HepG2 (cell line): ENCODE data around the gene RAB6A. TPM values are rescaled to one million over a fixed set of nuclear protein-coding genes. Genes with fewer than 3 reads are reported as not detected.

Experiments
- AKAP8 ChIP-seq: sonication (generic); formaldehyde crosslinking; IDR thresholded peaks from 2 replicates; pipeline ENCODE4 v1.5.1; 2020; ENCODE audit warnings: mild to moderate bottlenecking, missing genetic modification reagents
- ATF3 ChIP-seq: sonication (generic); formaldehyde crosslinking; IDR thresholded peaks from 2 replicates; pipeline ENCODE4 v1.4.0; 2020; ENCODE audit warnings: missing genetic modification reagents
- DDIT3 ChIP-seq: sonication (generic); formaldehyde crosslinking; IDR thresholded peaks from 2 replicates; pipeline ENCODE4 v1.4.0; 2020; ENCODE audit warnings: mild to moderate bottlenecking, missing genetic modification reagents
- FOXO4 ChIP-seq: sonication (generic); formaldehyde crosslinking; conservative IDR thresholded peaks from 2 replicates; pipeline ENCODE4 v1.8.1; 2023; ENCODE audit warnings: missing genetic modification reagents
- GPN1 ChIP-seq: sonication (generic); formaldehyde crosslinking; IDR thresholded peaks from 2 replicates; pipeline ENCODE4 v1.5.1; 2020; ENCODE audit warnings: missing genetic modification reagents, borderline replicate concordance
- HOXA3 ChIP-seq: sonication (generic); formaldehyde crosslinking; IDR thresholded peaks from 2 replicates; pipeline ENCODE4 v1.5.0; 2020; ENCODE audit warnings: missing genetic modification reagents
- JARID2 ChIP-seq: sonication (generic); formaldehyde crosslinking; IDR thresholded peaks from 2 replicates; pipeline ENCODE4 v1.8.1; 2023; ENCODE audit warnings: missing genetic modification reagents, inconsistent platforms; ENCODE audit not compliant: insufficient replicate concordance
- KDM2A ChIP-seq: sonication (generic); formaldehyde crosslinking; IDR thresholded peaks from 2 replicates; pipeline ENCODE4 v1.4.0; 2020; ENCODE audit warnings: low read depth, missing genetic modification reagents, borderline replicate concordance
- MEIS1 ChIP-seq: sonication (generic); formaldehyde crosslinking; IDR thresholded peaks from 2 replicates; pipeline ENCODE4 v1.9.0; 2021; ENCODE audit warnings: mild to moderate bottlenecking, missing genetic modification reagents, moderate library complexity, borderline replicate concordance
- MEIS2 ChIP-seq: sonication (generic); formaldehyde crosslinking; IDR thresholded peaks from 2 replicates; pipeline ENCODE4 v1.9.0; 2021; ENCODE audit warnings: mild to moderate bottlenecking, missing genetic modification reagents
- NAIF1 ChIP-seq: sonication (generic); formaldehyde crosslinking; IDR thresholded peaks from 2 replicates; pipeline ENCODE4 v1.5.0; 2020; ENCODE audit warnings: mild to moderate bottlenecking, missing genetic modification reagents, borderline replicate concordance
- NFRKB ChIP-seq: fragments of 450-650 bp; IDR thresholded peaks from 2 replicates; pipeline ENCODE4 v1.6.1; 2017
- PBX3 ChIP-seq: sonication (generic); formaldehyde crosslinking; IDR thresholded peaks from 2 replicates; pipeline ENCODE4 v1.8.1; 2023; ENCODE audit warnings: missing genetic modification reagents, inconsistent platforms, borderline replicate concordance
- PHF21A ChIP-seq: sonication (generic); formaldehyde crosslinking; IDR thresholded peaks from 2 replicates; pipeline ENCODE4 v1.5.0; 2020; ENCODE audit warnings: mild to moderate bottlenecking, missing genetic modification reagents
- POLR2G ChIP-seq: fragments of 200-400 bp; formaldehyde crosslinking; IDR thresholded peaks from 2 replicates; pipeline ENCODE4 v1.6.1; 2018; ENCODE audit warnings: mild to moderate bottlenecking, low read depth, low read length, moderate library complexity
- SNAPC2 ChIP-seq: sonication (generic); formaldehyde crosslinking; IDR thresholded peaks from 2 replicates; pipeline ENCODE4 v1.8.1; 2022; ENCODE audit warnings: mild to moderate bottlenecking, missing genetic modification reagents
- THAP11 ChIP-seq: IDR thresholded peaks from 2 replicates; pipeline ENCODE4 v1.6.1; 2016; ENCODE audit warnings: missing biosample characterization, missing genetic modification reagents
- ZEB1 ChIP-seq: IDR thresholded peaks from 2 replicates; pipeline ENCODE4 v1.6.1; 2012; ENCODE audit warnings: mild to moderate bottlenecking, low read depth, inconsistent platforms; ENCODE audit not compliant: insufficient replicate concordance
- ZKSCAN5 ChIP-seq: sonication (generic); formaldehyde crosslinking; IDR thresholded peaks from 2 replicates; pipeline ENCODE4 v1.5.1; 2020; ENCODE audit warnings: mild to moderate bottlenecking, missing genetic modification reagents
- ZNF225 ChIP-seq: sonication (generic); formaldehyde crosslinking; IDR thresholded peaks from 2 replicates; pipeline ENCODE4 v1.4.0; 2020; ENCODE audit warnings: mild to moderate bottlenecking, missing genetic modification reagents
- ZNF292 ChIP-seq: sonication (generic); formaldehyde crosslinking; IDR thresholded peaks from 2 replicates; pipeline ENCODE4 v1.8.1; 2022; ENCODE audit warnings: mild to moderate bottlenecking, low read depth, missing genetic modification reagents, borderline replicate concordance
- ZNF317 ChIP-seq: sonication (generic); formaldehyde crosslinking; IDR thresholded peaks from 2 replicates; pipeline ENCODE4 v1.5.0; 2020; ENCODE audit warnings: mild to moderate bottlenecking, missing genetic modification reagents
- ZNF34 ChIP-seq: sonication (generic); formaldehyde crosslinking; IDR thresholded peaks from 2 replicates; pipeline ENCODE4 v1.4.0; 2020; ENCODE audit warnings: mild to moderate bottlenecking, missing genetic modification reagents, borderline replicate concordance
- ZNF441 ChIP-seq: sonication (generic); formaldehyde crosslinking; IDR thresholded peaks from 2 replicates; pipeline ENCODE4 v1.7.0; 2021; ENCODE audit warnings: missing genetic modification reagents, borderline replicate concordance
- ZNF567 ChIP-seq: sonication (generic); formaldehyde crosslinking; IDR thresholded peaks from 2 replicates; pipeline ENCODE4 v1.8.1; 2023; ENCODE audit warnings: mild to moderate bottlenecking, missing genetic modification reagents, borderline replicate concordance
- ZNF709 ChIP-seq: sonication (generic); formaldehyde crosslinking; IDR thresholded peaks from 2 replicates; pipeline ENCODE4 v1.5.0; 2020; ENCODE audit warnings: mild to moderate bottlenecking, missing genetic modification reagents
- ZNF713 ChIP-seq: sonication (generic); formaldehyde crosslinking; IDR thresholded peaks from 2 replicates; pipeline ENCODE4 v1.4.0; 2020; ENCODE audit warnings: mild to moderate bottlenecking, missing genetic modification reagents
- ZNF883 ChIP-seq: sonication (generic); formaldehyde crosslinking; IDR thresholded peaks from 2 replicates; pipeline ENCODE4 v1.5.1; 2020; ENCODE audit warnings: mild to moderate bottlenecking, missing genetic modification reagents; ENCODE audit errors: not compliant biosample characterization
- ZSCAN20 ChIP-seq: sonication (generic); formaldehyde crosslinking; IDR thresholded peaks from 2 replicates; pipeline ENCODE4 v1.4.0; 2020; ENCODE audit warnings: missing genetic modification reagents, mild to moderate bottlenecking, borderline replicate concordance
- ZSCAN30 ChIP-seq: sonication (generic); formaldehyde crosslinking; IDR thresholded peaks from 2 replicates; pipeline ENCODE4 v1.5.0; 2020; ENCODE audit warnings: mild to moderate bottlenecking, missing genetic modification reagents
- polyA plus RNA-seq, 8 experiments: library from polyadenylated mRNA; depleted of rRNA in 3 of 8; stranded (reverse) in 7 of 8; unstranded in 1 of 8; fragments of >200 nt; fragmentation: Illumina TruSeq in 4 of 8; extraction: Trizol in 4 of 8; gene quantifications; 2 replicates each; pipeline versions ENCODE4 v1.2.1 to v1.2.3, GENCODE V29; 2011 to 2016; ENCODE audit warnings: low read depth in 4 of 8, missing spikeins in 1 of 8, mixed read lengths in 1 of 8; ENCODE audit not compliant: insufficient read depth in 1 of 8
- total RNA-seq, 5 experiments: library from RNA; depleted of rRNA; stranded (reverse); fragments of >200 nt; fragmentation: Illumina TruSeq; extraction: Trizol; gene quantifications; 2 replicates each; pipeline ENCODE4 v1.2.3, GENCODE V29; 2016; ENCODE audit warnings: low read depth in 1 of 5

The RAB6A gene
- total and polyA plus RNA-seq, 2 of the 13 experiments (the other 11 are each of a cell fraction or from before 2014, with no cell fraction given), result 74.3 to 121 TPM

GRCh38 chr11:73647459-73648100, 113.3 kb downstream of the RAB6A start (continued):
- no peak for TF ChIP-seq ZNF34 (CRISPR knock-in tag)
- no peak for TF ChIP-seq ZSCAN20
- TF ChIP-seq JARID2 (CRISPR knock-in tag), result no peak
- no peak for TF ChIP-seq MEIS1
- TF ChIP-seq ZNF317, result no peak
- no peak for TF ChIP-seq ZNF567
- TF ChIP-seq ZNF225 (CRISPR knock-in tag), result peak; percentile 25; the same call in 1 of the 2 replicates
- peak; percentile 97 for TF ChIP-seq THAP11 (CRISPR knock-in tag)
- peak; percentile 24; the same call in 1 of the 2 replicates for TF ChIP-seq ZNF709 (CRISPR knock-in tag)
- TF ChIP-seq ZKSCAN5 (CRISPR knock-in tag), result no peak
- TF ChIP-seq FOXO4 (CRISPR knock-in tag), result no peak
- peak; percentile 74 for TF ChIP-seq POLR2G
- TF ChIP-seq PBX3 (CRISPR knock-in tag), result no peak
- TF ChIP-seq ZNF713, result no peak
- no peak for TF ChIP-seq DDIT3
- TF ChIP-seq ZNF441 (CRISPR knock-in tag), result no peak
- no peak for TF ChIP-seq ZSCAN30
- peak; percentile 96 for TF ChIP-seq ZEB1
- TF ChIP-seq GPN1 (CRISPR knock-in tag), result no peak
- TF ChIP-seq HOXA3, result 0 out of 2 replicates have a peak, but pooled peaks have one; percentile 20
- no peak for TF ChIP-seq NAIF1
- no peak for TF ChIP-seq AKAP8 (CRISPR knock-in tag)
- TF ChIP-seq ZNF292 (CRISPR knock-in tag), result no peak
- TF ChIP-seq SNAPC2 (CRISPR knock-in tag), result no peak
- TF ChIP-seq ATF3 (CRISPR knock-in tag), result no peak
- TF ChIP-seq KDM2A (CRISPR knock-in tag), result no peak
- TF ChIP-seq PHF21A (CRISPR knock-in tag), result peak; percentile 32; the same call in 1 of the 2 replicates
- TF ChIP-seq ZNF883 (CRISPR knock-in tag), result no peak
- no peak for TF ChIP-seq NFRKB
- TF ChIP-seq MEIS2, result no peak
